ENCODE data around the gene WWP2.
A peak's percentile ranks its signal among the peaks of the same experiment; 100 is the strongest.

Gene WWP2

GRCh38 chr16:69927056-69927757 is 165.1 kb downstream of the WWP2 start:
- DNase-seq (ENCODE audit: low read depth in 2 of 2): no peak

- DNase-seq (ENCODE audit: low read depth in 2 of 2): no peak
Observed at GRCh38 chr16:69928856-69929400, 166.8 kb downstream of the WWP2 start.

GRCh38 chr16:69929480-69929879 is 167.3 kb downstream of the WWP2 start:
- DNase-seq (ENCODE audit: low read depth in 2 of 2): no peak

GRCh38 chr16:69930117-69930776 is 168.1 kb downstream of the WWP2 start:
- peak; percentile 7 to 26 for DNase-seq (ENCODE audit: low read depth in 2 of 2)

GRCh38 chr16:69931631-69932030 is 169.5 kb downstream of the WWP2 start:
- DNase-seq (ENCODE audit: low read depth in 2 of 2): no peak

- no peak for DNase-seq (ENCODE audit: low read depth in 2 of 2)
Observed at GRCh38 chr16:69932228-69932627, 170.1 kb downstream of the WWP2 start.

- no peak for DNase-seq (ENCODE audit: low read depth in 2 of 2)
Observed at GRCh38 chr16:69932691-69933392, 170.7 kb downstream of the WWP2 start.

- no peak for DNase-seq (ENCODE audit: low read depth in 2 of 2)
Observed at GRCh38 chr16:69934044-69934443, 171.9 kb downstream of the WWP2 start.

GRCh38 chr16:69934751-69935150 is 172.6 kb downstream of the WWP2 start:
- DNase-seq (ENCODE audit: low read depth in 2 of 2): no peak

- no peak for DNase-seq (ENCODE audit: low read depth in 2 of 2)
Observed at GRCh38 chr16:69935278-69935711, 173.2 kb downstream of the WWP2 start.

GRCh38 chr16:69935740-69936139 is 173.6 kb downstream of the WWP2 start:
- no peak for DNase-seq (ENCODE audit: low read depth in 2 of 2)

- DNase-seq (ENCODE audit: low read depth in 2 of 2): no peak
Observed at GRCh38 chr16:69936252-69936651, 174.1 kb downstream of the WWP2 start.

GRCh38 chr16:69936751-69937211 is 174.6 kb downstream of the WWP2 start:
- no peak for DNase-seq (ENCODE audit: low read depth in 2 of 2)

- DNase-seq (ENCODE audit: low read depth in 2 of 2): no peak
Observed at GRCh38 chr16:69937465-69937951, 175.4 kb downstream of the WWP2 start.

- no peak for DNase-seq (ENCODE audit: low read depth in 2 of 2)
Observed at GRCh38 chr16:69938981-69939820, 177.1 kb downstream of the WWP2 start.

GRCh38 chr16:69939821-69940585 is 177.9 kb downstream of the WWP2 start:
- no peak for DNase-seq (ENCODE audit: low read depth in 2 of 2)

- no peak for DNase-seq (ENCODE audit: low read depth in 2 of 2)
Observed at GRCh38 chr16:69940676-69941075, 178.5 kb downstream of the WWP2 start.

- no peak for DNase-seq (ENCODE audit: low read depth in 2 of 2)
Observed at GRCh38 chr16:69941251-69942098, 179.3 kb downstream of the WWP2 start.

- no peak for DNase-seq (ENCODE audit: low read depth in 2 of 2)
Observed at GRCh38 chr16:69942099-69942491, 180.0 kb downstream of the WWP2 start.

Measured in stimulated activated CD4-positive, alpha-beta T cell treated with anti-CD3 and anti-CD28 coated beads, Interleukin-15, amount 100 ng/mL, for 48 hours (primary cell).